ENCODE measurements around the gene NFIA.

NFIA gene

GRCh38 chr1:61132645-61133334 lies 50.4 kb downstream of the NFIA start:
- no peak for FAIRE-seq

GRCh38 chr1:61133335-61134019 lies 51.1 kb downstream of the NFIA start:
- FAIRE-seq: no peak

GRCh38 chr1:61135291-61135690 lies 52.9 kb downstream of the NFIA start:
- no peak for FAIRE-seq

- FAIRE-seq: no peak
Measured at GRCh38 chr1:61138305-61138704, 55.9 kb downstream of the NFIA start.

GRCh38 chr1:61138921-61139774 lies 56.8 kb downstream of the NFIA start:
- no peak for FAIRE-seq

DNA sequence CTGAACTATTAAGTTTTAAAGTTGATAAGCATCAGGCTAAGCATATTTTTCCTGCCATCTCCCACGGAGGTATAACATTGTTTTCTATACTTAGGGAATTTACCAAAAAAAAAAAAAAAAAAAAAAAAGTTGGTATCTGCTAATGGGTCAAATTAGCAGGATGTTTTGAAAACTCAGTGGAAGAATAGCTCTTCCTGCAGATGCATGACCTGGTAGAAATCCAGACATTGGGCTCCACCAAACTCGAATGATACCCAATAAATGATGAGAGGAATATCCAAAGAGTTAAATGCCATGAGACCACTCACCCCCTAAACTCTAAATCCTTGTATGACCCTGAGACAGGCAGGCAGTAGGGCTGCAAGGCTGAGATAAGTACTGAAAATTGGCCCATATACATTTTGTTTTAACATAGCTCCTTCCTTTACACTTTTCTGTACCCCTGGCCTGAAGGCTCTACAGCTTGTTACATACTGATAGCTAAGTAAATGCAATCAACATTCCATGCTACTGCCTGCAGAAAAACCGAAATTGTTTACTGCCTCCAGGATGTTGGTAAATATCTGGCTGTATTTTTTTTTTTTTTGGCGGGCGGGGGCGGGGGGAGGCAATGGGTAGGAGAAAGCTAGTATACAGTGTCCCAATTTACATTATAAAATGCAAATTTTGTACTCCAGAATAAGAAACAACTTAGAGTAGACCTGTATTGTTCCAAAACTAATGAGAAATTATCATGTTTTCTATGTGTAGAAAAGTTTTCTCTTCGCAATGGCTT lies 57.6 kb downstream of the NFIA start:
- FAIRE-seq: no peak

- no peak for FAIRE-seq
Measured at GRCh38 chr1:61140778-61141177, 58.4 kb downstream of the NFIA start.

- no peak for FAIRE-seq
Measured at GRCh38 chr1:61141288-61142042, 59.1 kb downstream of the NFIA start.

- no peak for FAIRE-seq
Measured at GRCh38 chr1:61142043-61142440, 59.7 kb downstream of the NFIA start.

DNA sequence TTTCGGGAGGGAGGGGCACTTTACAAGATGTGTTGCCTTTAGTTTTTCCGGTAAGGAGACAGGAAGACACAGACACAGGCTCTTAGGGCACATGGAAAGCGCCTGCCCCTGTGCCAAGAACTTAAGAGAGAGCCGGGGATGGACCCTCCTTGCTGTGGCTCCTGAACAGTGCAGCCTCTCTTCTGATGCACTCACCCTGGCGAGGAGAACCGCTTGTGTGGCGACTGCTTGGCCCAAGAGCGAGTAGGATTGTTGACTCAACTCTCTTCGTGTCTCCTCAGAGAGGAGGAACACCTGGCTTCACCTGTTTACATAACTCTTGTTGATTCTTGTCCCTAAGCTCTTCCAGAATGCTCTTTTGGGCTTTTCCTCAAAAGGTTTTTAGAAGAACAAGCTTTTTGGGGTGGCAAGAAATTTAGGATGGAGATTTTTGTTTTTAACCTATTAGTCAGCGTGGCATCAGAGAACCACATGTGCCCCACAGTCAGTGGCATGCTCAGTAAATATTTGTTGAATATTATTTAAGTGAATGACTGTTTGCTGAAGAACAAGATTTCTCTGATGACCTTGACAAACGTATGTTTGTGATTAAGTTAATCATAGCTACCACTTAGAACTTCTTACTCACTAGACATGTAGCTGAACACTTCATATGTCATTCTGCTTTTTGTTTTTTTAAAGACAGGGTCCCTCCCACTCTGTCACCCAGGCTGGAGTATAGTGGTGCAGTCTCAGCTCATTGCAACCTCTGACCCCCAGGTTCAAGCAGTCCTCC lies 60.6 kb downstream of the NFIA start:
- FAIRE-seq: no peak

DNA sequence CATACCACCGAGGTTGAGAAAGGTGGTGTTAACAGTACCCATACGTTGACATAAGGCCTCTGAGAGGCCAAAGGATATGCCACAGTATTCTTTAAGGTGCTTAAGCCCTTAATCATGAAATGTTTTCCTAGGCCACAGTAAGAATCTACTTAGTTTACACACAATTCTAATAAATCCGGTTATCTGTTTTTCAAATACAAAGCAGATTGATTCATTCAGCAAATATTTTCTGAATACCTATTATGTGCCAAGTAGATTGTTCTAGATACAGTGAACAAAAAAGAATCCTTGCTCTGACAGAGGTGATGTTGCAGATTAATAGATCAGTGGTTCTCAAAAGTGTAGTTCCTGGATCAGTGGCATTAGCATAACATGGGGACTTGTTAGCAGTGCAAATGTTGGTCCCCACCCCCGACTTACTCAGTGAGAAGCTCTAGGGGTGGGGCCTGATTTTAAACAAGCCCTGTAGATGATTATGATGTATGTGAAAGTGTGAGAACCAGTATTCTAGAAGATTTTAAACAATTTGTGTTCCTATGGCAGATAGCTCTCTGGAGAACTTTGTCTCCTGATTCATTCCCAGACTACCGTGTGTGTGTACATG lies 61.6 kb downstream of the NFIA start:
- no peak for FAIRE-seq

GRCh38 chr1:61149010-61149860 lies 66.9 kb downstream of the NFIA start:
- no peak for FAIRE-seq

- no peak for FAIRE-seq
Measured at GRCh38 chr1:61151565-61151964, 69.2 kb downstream of the NFIA start.

DNA sequence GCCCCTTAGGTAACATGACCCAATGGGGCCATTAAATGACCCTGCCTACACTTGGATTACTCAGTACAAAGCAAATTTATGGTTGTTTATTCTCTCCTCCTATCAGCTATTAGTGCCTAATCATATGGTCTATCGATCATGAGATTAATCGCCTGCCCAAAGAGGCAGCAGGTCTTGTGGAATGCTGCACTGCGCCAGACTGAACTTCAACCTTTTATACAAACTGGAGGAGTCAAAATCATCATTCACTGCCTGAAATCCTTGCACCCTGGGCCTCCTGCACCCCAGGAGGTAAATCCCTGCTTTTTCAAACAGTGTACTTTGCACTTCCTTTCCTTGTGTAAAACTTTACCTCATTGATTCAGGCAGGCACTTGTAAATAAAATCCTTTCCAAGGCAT lies 69.7 kb downstream of the NFIA start:
- no peak for FAIRE-seq

- no peak for FAIRE-seq
Measured at GRCh38 chr1:61152469-61153105, 70.2 kb downstream of the NFIA start.

DNA sequence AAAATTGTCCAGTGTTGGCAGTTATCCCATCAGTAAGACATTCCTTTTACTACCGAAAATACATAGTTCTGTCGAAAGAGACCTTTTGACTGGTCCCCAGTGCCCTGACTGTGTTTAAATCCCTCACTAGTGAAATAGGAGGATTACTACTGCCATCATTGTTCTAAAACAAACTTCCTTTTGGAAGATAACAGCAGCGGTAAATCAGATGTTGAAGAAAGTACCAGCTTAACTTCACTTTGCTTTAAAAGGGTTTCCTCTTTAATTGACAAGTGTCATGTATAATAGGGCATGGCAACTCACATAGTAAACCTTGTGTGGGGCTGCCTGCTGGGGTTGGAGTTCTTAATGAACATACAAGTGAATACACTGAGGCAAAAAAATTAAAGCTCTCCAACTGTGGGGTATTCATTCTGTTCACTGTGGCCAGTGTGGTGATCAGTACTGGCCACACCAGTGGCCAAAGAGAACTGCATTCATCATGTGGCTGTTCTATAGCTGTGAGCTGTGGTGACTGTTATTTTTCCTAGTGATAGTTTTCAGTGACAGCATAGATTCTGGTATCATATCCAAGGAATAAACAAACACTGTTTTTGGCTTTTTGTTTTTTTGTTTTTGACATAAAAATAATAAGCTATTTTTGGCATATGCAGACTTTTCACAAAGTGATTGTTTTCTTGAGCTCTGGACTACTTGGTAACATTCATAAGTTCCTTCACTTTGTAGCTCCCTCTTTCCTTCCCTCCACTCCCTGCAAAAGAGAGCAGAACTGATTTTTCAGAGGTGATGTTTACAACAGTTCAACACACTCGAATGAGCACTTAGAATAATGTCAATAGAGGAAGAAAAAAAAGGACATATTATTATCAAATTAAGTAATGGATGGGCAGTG lies 74.5 kb downstream of the NFIA start:
- no peak for FAIRE-seq

DNA sequence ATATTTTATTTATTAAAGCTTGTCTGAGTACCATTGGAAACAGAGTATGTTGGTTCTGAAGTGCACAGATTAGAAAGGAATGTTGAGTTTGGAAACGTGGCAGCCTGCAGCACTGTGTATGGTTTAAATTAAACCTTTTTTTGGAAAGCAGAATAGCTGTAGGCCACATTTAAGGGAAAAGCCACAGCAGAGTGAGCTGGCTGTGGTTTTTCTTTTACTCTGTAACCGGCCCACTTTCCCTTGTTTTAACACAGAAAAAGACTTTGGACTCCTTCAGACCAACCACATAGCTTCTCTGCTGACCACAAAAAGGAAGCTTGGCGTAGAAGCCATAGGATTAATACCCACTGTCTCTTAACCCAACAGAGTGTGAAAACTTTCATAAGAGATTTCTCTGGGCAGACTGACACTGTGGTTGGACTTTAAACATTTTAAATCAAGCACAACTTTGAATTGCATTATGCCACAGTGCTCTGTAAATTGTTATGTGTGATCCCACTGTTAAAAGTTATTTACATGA lies 75.2 kb downstream of the NFIA start:
- FAIRE-seq: no peak

- FAIRE-seq: no peak
Measured at GRCh38 chr1:61158591-61158990, 76.2 kb downstream of the NFIA start.

All from A204.1 (cell line).